RWPE1 (cell line): ENCODE data around the gene DOK6.

ENCODE experiments used
- CTCF ChIA-PET: fragments of 350-600 bp; sonication (Branson Sonifier 250); formaldehyde crosslinking; extraction: SDS; loops from one replicate; lab custom pipeline; 2021; lab: Yijun Ruan, JAX
- POLR2A ChIA-PET: fragments of 400-600 bp; formaldehyde crosslinking; extraction: SDS; loops from one replicate; lab custom pipeline; 2020; ENCODE audit warnings: antibody characterized with exemption; ENCODE audit not compliant: low non-redundant PET; lab: Yijun Ruan, JAX
- DNase-seq: peaks from one replicate; pipeline ENCODE4 v3.0.0; 2012; ENCODE audit warnings: low spot score
- H3K27ac ChIP-seq: fragments of 450-650 bp; 2 replicates; pipeline ENCODE4 v1.5.1; 2017
- TF ChIP-seq, protein P1 (sequence below): fragments of 450-650 bp; conservative IDR thresholded peaks from 2 replicates; pipeline ENCODE4 v1.5.1; 2017; ENCODE audit warnings: low read depth, mild to moderate bottlenecking

Gene DOK6

DNA sequence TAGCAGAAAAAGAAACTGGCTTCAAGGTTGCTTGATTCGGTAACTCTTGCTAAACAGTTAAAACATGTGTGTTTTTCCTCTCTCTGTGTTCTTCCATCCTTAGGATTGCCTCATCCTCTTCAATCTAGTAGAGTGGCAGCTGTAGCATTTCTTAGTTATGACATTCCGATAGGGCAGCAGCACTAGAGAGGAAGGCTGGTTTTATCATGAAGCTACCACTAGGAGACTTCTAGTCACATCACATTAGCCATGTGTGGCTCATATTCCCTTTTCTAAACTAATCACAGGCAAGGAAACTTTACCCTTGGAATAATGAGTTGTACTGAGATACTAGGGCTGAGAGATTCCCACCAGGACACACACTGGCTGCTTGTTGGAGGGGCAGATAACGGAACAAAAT lies 187.6 kb downstream of the DOK6 start:
- TF ChIP-seq, protein P1, sequence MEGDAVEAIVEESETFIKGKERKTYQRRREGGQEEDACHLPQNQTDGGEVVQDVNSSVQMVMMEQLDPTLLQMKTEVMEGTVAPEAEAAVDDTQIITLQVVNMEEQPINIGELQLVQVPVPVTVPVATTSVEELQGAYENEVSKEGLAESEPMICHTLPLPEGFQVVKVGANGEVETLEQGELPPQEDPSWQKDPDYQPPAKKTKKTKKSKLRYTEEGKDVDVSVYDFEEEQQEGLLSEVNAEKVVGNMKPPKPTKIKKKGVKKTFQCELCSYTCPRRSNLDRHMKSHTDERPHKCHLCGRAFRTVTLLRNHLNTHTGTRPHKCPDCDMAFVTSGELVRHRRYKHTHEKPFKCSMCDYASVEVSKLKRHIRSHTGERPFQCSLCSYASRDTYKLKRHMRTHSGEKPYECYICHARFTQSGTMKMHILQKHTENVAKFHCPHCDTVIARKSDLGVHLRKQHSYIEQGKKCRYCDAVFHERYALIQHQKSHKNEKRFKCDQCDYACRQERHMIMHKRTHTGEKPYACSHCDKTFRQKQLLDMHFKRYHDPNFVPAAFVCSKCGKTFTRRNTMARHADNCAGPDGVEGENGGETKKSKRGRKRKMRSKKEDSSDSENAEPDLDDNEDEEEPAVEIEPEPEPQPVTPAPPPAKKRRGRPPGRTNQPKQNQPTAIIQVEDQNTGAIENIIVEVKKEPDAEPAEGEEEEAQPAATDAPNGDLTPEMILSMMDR: no peak
- ChIA-PET POLR2A (no interaction called here), CTCF (no interaction called here)
- H3K27ac ChIP-seq: no peak overlapping the region
- DNase-seq: no peak

DNA sequence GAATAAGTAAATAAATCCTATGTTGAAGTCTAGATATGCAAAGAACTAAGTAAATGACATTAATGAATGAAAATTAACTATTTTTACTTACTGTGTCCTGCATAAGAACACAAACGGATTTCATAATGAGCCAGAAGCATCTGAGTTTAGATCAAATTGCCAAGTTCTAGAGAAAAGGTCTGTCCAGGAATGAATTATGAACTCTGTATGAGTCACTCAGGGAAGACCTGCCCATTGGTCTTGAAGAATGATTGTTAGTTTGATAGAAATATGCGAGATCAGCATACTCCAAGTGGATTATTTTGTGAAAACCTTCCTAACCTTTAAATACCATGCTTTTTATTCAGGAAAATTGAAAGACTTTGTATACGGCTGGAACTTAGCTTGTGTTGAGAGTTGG lies 189.5 kb downstream of the DOK6 start:
- TF ChIP-seq, protein P1: no peak

GRCh38 chr18:69596345-69596744 lies 195.7 kb downstream of the DOK6 start:
- TF ChIP-seq, protein P1: no peak
- ChIA-PET POLR2A (no interaction called here), CTCF (no interaction called here)
- no peak overlapping the region for H3K27ac ChIP-seq
- DNase-seq: no peak

More for the DNA sequence above, 189.5 kb downstream of the DOK6 start:
- H3K27ac ChIP-seq: no peak overlapping the region
- POLR2A ChIA-PET: no interaction called here
- CTCF ChIA-PET: no interaction called here
- DNase-seq: no peak

DNA sequence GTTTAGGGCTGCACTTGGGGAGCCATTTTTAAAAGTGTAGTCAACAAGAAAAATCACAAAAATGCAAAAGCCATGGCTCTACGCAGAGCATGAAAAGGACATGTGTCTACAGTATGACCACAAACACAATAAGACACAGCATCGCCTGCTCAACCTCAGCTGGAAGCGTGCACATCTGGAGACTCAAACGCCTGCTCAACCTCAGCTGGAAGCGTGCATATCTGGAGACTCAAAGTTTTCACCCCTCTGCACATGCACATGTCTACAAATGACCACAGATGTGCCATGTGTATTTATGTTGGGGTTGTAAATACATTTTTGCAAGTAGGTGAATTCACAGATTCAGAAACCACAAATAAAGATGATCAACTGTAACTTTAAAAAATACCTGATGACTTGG lies 196.9 kb downstream of the DOK6 start:
- no peak for DNase-seq
- ChIA-PET CTCF (no interaction called here), POLR2A (no interaction called here)
- TF ChIP-seq, protein P1: no peak
- no peak overlapping the region for H3K27ac ChIP-seq

GRCh38 chr18:69599377-69599776 lies 198.7 kb downstream of the DOK6 start:
- TF ChIP-seq, protein P1: no peak
- ChIA-PET CTCF (no interaction called here), POLR2A (no interaction called here)
- no peak for DNase-seq
- no peak overlapping the region for H3K27ac ChIP-seq

DNA sequence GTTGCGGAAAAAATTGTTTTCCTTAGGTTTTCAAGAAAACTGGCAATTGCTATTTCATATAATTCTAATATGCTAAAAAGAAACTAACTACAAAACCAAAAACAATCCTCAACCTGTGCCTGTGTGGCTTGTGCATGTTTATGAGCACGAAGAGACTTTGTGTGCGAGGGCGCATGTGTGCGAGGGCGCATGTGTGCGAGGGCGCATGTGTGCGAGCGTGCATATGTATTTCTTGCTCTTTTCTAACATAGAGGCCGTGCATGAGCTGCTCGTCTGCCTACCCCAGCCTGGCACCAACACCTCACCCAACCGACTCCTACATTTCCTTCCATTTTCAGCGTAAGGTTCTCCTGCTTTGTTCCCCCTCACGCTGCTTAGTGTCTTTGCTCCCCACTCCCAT lies 211.6 kb downstream of the DOK6 start:
- no peak for DNase-seq
- no peak overlapping the region for H3K27ac ChIP-seq
- ChIA-PET CTCF (no interaction called here), POLR2A (no interaction called here)
- TF ChIP-seq, protein P1: no peak

- H3K27ac ChIP-seq: no peak overlapping the region
- ChIA-PET CTCF (no interaction called here), POLR2A (no interaction called here)
- TF ChIP-seq, protein P1: no peak
- no peak for DNase-seq
These were observed 215.4 kb downstream of the DOK6 start for GRCh38 chr18:69616114-69616513.
